Fibroblast of mammary gland (primary cell): ENCODE measurements around the gene PLPPR1.
"Not testable (repeated sequence)": the region's sequence is repeated elsewhere in the genome, so short reads cannot be mapped to it uniquely, and the experiment has no call there.

Experiments
- DNase-seq: peaks from one replicate; pipeline ENCODE4 v3.0.0-alpha.2; 2010; ENCODE audit warnings: low read depth
- H3K4me3 ChIP-seq: 2 replicates; pipeline ENCODE4 v1.5.1; 2011; ENCODE audit warnings: low read depth, mild to moderate bottlenecking, low read length, moderate library complexity; ENCODE audit not compliant: control insufficient read depth
- TF ChIP-seq, protein P1 (sequence below): conservative IDR thresholded peaks from 2 replicates; pipeline ENCODE4 v1.5.1; 2011; ENCODE audit warnings: low read depth, low read length, inconsistent platforms; ENCODE audit not compliant: control insufficient read depth, insufficient read depth

The PLPPR1 gene

DNA sequence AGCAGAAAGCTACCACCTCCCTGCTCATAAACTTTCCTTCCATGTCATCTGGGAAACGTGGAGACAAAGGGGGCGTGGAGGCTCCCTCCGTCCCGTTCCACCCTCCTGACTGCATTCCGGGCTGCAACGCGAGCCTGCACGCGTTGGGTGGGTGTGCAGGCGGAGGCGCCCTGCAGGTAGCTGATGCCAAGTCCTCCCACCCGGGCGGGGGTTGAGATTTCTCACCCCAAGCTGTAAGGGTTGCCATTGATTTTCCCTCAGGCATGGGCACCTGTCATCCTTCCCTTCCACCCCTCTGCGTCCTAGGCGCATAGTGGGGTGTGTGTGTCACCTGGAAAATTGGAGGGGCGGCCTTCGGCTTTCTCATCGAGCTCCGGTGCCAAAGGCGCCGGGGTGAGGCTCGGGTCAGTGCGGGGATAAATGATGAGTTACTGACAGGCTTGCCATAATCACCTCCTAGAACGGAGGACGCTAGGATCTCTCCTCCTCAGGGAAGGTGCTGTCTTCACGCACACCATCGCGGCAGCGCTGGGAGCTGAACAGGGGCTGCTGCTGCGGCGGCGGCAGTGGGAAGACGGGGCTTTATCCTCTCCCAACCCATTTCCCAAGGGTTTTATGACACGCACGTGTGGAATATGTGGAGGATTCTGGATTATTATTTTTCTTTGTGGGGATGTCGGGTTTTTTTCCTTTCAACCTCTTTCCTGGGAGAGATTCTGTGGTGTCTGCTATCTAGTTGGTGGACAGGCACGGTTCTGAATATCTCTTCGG lies 973 bp downstream of the PLPPR1 start:
- H3K4me3 ChIP-seq: no peak overlapping the region
- DNase-seq: no peak
- TF ChIP-seq, protein P1, sequence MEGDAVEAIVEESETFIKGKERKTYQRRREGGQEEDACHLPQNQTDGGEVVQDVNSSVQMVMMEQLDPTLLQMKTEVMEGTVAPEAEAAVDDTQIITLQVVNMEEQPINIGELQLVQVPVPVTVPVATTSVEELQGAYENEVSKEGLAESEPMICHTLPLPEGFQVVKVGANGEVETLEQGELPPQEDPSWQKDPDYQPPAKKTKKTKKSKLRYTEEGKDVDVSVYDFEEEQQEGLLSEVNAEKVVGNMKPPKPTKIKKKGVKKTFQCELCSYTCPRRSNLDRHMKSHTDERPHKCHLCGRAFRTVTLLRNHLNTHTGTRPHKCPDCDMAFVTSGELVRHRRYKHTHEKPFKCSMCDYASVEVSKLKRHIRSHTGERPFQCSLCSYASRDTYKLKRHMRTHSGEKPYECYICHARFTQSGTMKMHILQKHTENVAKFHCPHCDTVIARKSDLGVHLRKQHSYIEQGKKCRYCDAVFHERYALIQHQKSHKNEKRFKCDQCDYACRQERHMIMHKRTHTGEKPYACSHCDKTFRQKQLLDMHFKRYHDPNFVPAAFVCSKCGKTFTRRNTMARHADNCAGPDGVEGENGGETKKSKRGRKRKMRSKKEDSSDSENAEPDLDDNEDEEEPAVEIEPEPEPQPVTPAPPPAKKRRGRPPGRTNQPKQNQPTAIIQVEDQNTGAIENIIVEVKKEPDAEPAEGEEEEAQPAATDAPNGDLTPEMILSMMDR: no peak

GRCh38 chr9:101030086-101030391 lies 1.5 kb downstream of the PLPPR1 start:
- H3K4me3 ChIP-seq: no peak overlapping the region
- no peak for DNase-seq
- TF ChIP-seq, protein P1: no peak

- TF ChIP-seq, protein P1: no peak
- no peak for DNase-seq
- H3K4me3 ChIP-seq: no peak overlapping the region
Observed at GRCh38 chr9:101032426-101032825, 3.9 kb downstream of the PLPPR1 start.

- no peak for DNase-seq
- H3K4me3 ChIP-seq: no peak overlapping the region
- TF ChIP-seq, protein P1: no peak
Observed at GRCh38 chr9:101034222-101034621, 5.7 kb downstream of the PLPPR1 start.

- TF ChIP-seq, protein P1: no peak
- H3K4me3 ChIP-seq: no peak overlapping the region
- no peak for DNase-seq
Observed at GRCh38 chr9:101035098-101035497, 6.6 kb downstream of the PLPPR1 start.

DNA sequence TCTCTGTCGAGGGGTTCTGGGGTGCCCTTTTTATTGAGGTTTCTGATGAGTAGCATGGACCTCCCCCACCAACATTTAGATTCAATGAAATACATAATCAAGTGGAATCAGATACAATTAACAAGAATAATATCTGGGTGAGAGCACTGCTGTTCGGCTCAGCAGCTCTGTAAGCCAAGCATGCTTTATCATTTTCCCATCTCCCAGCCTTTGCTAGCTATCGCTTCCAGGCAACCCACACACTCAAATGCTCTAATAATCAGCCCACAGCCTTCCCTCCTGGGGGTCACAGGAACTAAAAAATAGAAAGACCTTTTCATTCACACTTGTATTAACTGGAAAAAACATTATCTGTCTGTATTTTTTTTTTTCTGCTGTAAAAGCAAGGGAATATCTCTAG lies 8.9 kb downstream of the PLPPR1 start:
- TF ChIP-seq, protein P1: no peak
- DNase-seq: no peak
- H3K4me3 ChIP-seq: no peak overlapping the region

- no peak for DNase-seq
- no peak overlapping the region for H3K4me3 ChIP-seq
- TF ChIP-seq, protein P1: no peak
Observed at GRCh38 chr9:101038488-101038887, 10.0 kb downstream of the PLPPR1 start.

GRCh38 chr9:101039581-101039980 lies 11.1 kb downstream of the PLPPR1 start:
- DNase-seq, H3K4me3 ChIP-seq: not testable (repeated sequence)
